Stomach (tissue), 9 donors: ENCODE data around the gene MYO16. TPM values are rescaled to one million over a fixed set of nuclear protein-coding genes. Genes with fewer than 3 reads are reported as not detected.

Source experiments
- DNase-seq, 2 donors: peaks; one replicate each; pipeline versions ENCODE4 v3.0.0 to v3.0.0-alpha.2; 2013 to 2019
- H3K27ac ChIP-seq, 5 donors: fragments of 200-600 bp in 4 of 5; sonication (generic) in 4 of 5; one replicate each; pipeline ENCODE4 v1.5.1; 2013 to 2019; ENCODE audit warnings: mild to moderate bottlenecking in 1 of 5, moderate library complexity in 1 of 5
- H3K27me3 ChIP-seq, 3 donors: fragments of 200-600 bp; sonication (generic); one replicate each; pipeline ENCODE4 v1.5.1; 2017 to 2019; ENCODE audit warnings: mixed run types in 1 of 3
- H3K36me3 ChIP-seq, 4 donors: fragments of 200-600 bp; sonication (generic); 1 replicate in 3 of 4; 2 replicates in 1 of 4; pipeline ENCODE4 v1.5.1; 2016 to 2019
- H3K4me1 ChIP-seq, 4 donors: fragments of 200-600 bp; sonication (generic); one replicate each; pipeline ENCODE4 v1.5.1; 2016 to 2019
- H3K4me3 ChIP-seq, 4 donors: fragments of 200-600 bp; sonication (generic) in 3 of 4; one replicate each; pipeline ENCODE4 v1.5.1; 2016 to 2019; ENCODE audit warnings: mild to moderate bottlenecking in 1 of 4
- H3K9me3 ChIP-seq, 4 donors: fragments of 200-600 bp; sonication (generic); one replicate each; pipeline ENCODE4 v1.5.1; 2016 to 2019
- EP300 ChIP-seq: sonication (generic); formaldehyde crosslinking; IDR thresholded peaks from one replicate; pipeline ENCODE4 v1.6.1; 2017; ENCODE audit warnings: antibody characterized with exemption
- POLR2A ChIP-seq, 4 donors: fragments of 450-650 bp; IDR thresholded peaks; one replicate each; pipeline ENCODE4 v1.6.1; 2016; ENCODE audit warnings: antibody characterized with exemption in 4 of 4, control low read depth in 2 of 4, mild to moderate bottlenecking in 1 of 4, moderate library complexity in 1 of 4
- POLR2AphosphoS5 ChIP-seq, 3 donors: sonication (generic); formaldehyde crosslinking; IDR thresholded peaks; one replicate each; pipeline ENCODE4 v1.6.1; 2016; ENCODE audit warnings: antibody characterized with exemption in 3 of 3
- WGBS, 5 donors: extraction: QIAGEN DNeasy Blood & Tissue Kit in 3 of 5; methylation state at CpG; one replicate each; pipeline versions ENCODE4 v1.1.5 to v1.1.7; 2013 to 2018; 5-methylcytosine and 5-hydroxymethylcytosine counted together
- intact Hi-C: fragments of 100-400 bp; cut with DNase I; formaldehyde crosslinking; loops from one replicate; pipeline ENCODE4 v1.15.1; 2023; ENCODE audit warnings: low total_unique reads
- polyA plus RNA-seq, 3 donors: library from polyadenylated mRNA; stranded (reverse); fragments of 200-250 nt; gene quantifications; one replicate each; pipeline ENCODE4 v1.2.3, GENCODE V29; 2013
- total RNA-seq, 5 donors: library from RNA; depleted of rRNA; stranded (reverse); fragments of >200 nt; gene quantifications; one replicate each; pipeline versions ENCODE4 v1.1.0 to v1.2.3, GENCODE V29; 2014 to 2016
- TF ChIP-seq, protein P1 (sequence below), 7 experiments: fragments of 450-650 bp in 4 of 7; fragments of 200-600 bp in 3 of 7; sonication (generic) in 3 of 7; IDR thresholded peaks; one replicate each; pipeline ENCODE4 v1.5.1; 2016 to 2019; ENCODE audit warnings: antibody characterized with exemption in 7 of 7, control low read depth in 2 of 7, mild to moderate bottlenecking in 1 of 7
- donor health status: healthy with polysubstance abuse.
- donor health status: Bipolar disorder and iron deficiency.
- donor health status: healthy.

MYO16 gene
- total and polyA plus RNA-seq, 8 donors, result under 0.01 to 1.8 (median 0.15) TPM; not detected in 3

DNA sequence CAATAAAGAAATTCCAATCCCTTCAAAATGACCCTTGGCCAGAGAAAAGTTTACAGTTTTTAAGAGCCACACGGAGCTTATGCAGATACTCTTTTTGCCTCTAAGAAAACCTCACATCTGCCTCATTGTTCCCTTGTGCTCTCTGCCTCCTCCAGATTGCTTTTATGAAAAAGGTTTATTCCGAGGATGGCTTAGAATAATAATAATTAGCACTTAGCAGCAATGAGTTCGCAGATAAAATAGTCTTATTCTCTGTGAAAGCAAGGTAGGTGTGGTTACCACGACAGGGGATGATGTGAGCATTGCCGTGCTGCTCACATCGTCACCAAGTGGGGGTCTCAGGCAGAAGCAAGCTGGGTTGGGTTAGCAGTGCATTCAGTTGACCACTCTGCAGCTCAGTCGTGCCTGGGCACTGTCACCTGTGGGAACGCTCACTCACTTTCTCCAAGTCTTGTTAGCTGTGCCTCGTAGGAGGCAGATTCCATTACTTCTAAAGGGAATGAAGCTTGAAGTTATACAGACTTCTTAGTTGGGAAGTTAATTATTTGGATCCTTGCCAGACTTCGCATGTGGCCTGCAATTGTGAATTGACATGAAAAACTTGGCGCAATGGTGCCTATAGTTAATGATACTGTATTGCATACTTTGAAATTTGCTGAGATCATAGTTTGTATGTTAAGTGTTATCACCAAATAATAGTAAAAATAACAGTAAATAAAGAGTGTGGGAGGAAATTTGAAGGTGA, 157.2 kb downstream of the MYO16 start:
- intact Hi-C loops, result no loop called here
- Histone ChIP-seq H3K27me3 (no peaks in the 10 kb centered on the region), H3K27ac (no peak overlapping the region), H3K36me3 (no peaks in the 10 kb centered on the region), H3K9me3 (no peaks in the 10 kb centered on the region), H3K4me3 (no peak overlapping the region), H3K4me1 (no peaks in the 10 kb centered on the region)
- 46 to 67% (median 59%) methylated on average over 11 of the region's 11 CpGs for WGBS, 5 donors
- DNase-seq, result peak in 1 of 2 donors; percentile 6
- TF ChIP-seq POLR2A (IDR thresholded peaks at IDR 0.05), result no peak
- TF ChIP-seq, protein P1, sequence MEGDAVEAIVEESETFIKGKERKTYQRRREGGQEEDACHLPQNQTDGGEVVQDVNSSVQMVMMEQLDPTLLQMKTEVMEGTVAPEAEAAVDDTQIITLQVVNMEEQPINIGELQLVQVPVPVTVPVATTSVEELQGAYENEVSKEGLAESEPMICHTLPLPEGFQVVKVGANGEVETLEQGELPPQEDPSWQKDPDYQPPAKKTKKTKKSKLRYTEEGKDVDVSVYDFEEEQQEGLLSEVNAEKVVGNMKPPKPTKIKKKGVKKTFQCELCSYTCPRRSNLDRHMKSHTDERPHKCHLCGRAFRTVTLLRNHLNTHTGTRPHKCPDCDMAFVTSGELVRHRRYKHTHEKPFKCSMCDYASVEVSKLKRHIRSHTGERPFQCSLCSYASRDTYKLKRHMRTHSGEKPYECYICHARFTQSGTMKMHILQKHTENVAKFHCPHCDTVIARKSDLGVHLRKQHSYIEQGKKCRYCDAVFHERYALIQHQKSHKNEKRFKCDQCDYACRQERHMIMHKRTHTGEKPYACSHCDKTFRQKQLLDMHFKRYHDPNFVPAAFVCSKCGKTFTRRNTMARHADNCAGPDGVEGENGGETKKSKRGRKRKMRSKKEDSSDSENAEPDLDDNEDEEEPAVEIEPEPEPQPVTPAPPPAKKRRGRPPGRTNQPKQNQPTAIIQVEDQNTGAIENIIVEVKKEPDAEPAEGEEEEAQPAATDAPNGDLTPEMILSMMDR (IDR thresholded peaks at IDR 0.05), result no peak
- no peak for TF ChIP-seq EP300
- no peak for TF ChIP-seq POLR2AphosphoS5 (IDR thresholded peaks at IDR 0.05)

- TF ChIP-seq POLR2AphosphoS5 (IDR thresholded peaks at IDR 0.05), result no peak
- no peak for TF ChIP-seq EP300
- no peaks in the 10 kb centered on the region for H3K27me3 ChIP-seq
- H3K4me3 ChIP-seq, result no peak overlapping the region
- WGBS, 5 donors, result 68 to 81% (median 79%) methylated on average over 14 of the region's 14 CpGs
- H3K4me1 ChIP-seq, result no peaks in the 10 kb centered on the region
- H3K27ac ChIP-seq, result no peak overlapping the region
- DNase-seq, result peak in 1 of 2 donors; percentile 13
- intact Hi-C loops, result no loop called here
- H3K9me3 ChIP-seq, result no peaks in the 10 kb centered on the region
- H3K36me3 ChIP-seq, result no peaks in the 10 kb centered on the region
Measured at GRCh38 chr13:108787700-108788414, 158.4 kb downstream of the MYO16 start.

DNA sequence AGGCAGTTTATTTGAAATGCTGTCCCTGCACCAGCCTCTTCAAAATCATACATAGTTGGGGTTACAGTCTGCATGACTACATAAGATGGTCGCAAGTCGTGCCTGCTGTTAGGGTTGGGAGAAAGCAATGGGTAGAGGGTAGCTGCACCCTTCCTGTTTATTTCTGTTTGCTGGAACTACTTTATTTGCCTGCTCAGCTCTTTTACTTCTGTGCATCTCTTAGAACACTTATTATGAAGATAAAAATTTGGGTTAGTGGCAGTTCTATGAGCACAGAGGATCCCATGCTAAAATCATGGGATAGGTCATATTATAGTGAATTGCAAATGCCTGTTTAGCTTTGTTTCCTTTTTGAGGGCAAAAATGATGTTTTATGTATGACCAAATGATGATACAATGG, 160.1 kb downstream of the MYO16 start:
- H3K27ac ChIP-seq, result no peak overlapping the region
- no peaks in the 10 kb centered on the region for H3K27me3 ChIP-seq
- H3K9me3 ChIP-seq, result no peaks in the 10 kb centered on the region
- intact Hi-C loops, result no loop called here
- WGBS, 5 donors, result 81 to 95% (median 92%) methylated on average over 2 of the region's 2 CpGs
- no peaks in the 10 kb centered on the region for H3K36me3 ChIP-seq
- no peaks in the 10 kb centered on the region for H3K4me1 ChIP-seq
- TF ChIP-seq POLR2AphosphoS5 (IDR thresholded peaks at IDR 0.05), result no peak
- no peak for TF ChIP-seq POLR2A (IDR thresholded peaks at IDR 0.05)
- TF ChIP-seq EP300, result no peak
- TF ChIP-seq, protein P1 (IDR thresholded peaks at IDR 0.05), result no peak
- DNase-seq, result no peak
- H3K4me3 ChIP-seq, result no peak overlapping the region

- no peaks in the 10 kb centered on the region for H3K27me3 ChIP-seq
Measured at GRCh38 chr13:108795841-108796240, 166.4 kb downstream of the MYO16 start.

More at GRCh38 chr13:108795841-108796240, 166.4 kb downstream of the MYO16 start:
- WGBS, 5 donors, result 64 to 85% (median 76%) methylated on average over 4 of the region's 4 CpGs
- H3K9me3 ChIP-seq, result no peaks in the 10 kb centered on the region
- intact Hi-C loops, result no loop called here
- no peak for DNase-seq
- no peak for TF ChIP-seq POLR2A (IDR thresholded peaks at IDR 0.05)
- TF ChIP-seq EP300, result no peak
- TF ChIP-seq, protein P1 (IDR thresholded peaks at IDR 0.05), result no peak
- H3K27ac ChIP-seq, result no peak overlapping the region
- H3K36me3 ChIP-seq, result no peaks in the 10 kb centered on the region
- no peaks in the 10 kb centered on the region for H3K4me1 ChIP-seq
- H3K4me3 ChIP-seq, result no peak overlapping the region
